GM23338 (cell line): ENCODE data around the gene ELAVL2. TPM values are rescaled to one million over a fixed set of nuclear protein-coding genes. Genes with fewer than 3 reads are reported as not detected.

Experiments used
- ATAC-seq: fragments of 200-7000 bp; cut with Tn5 transposase; 3 replicates; pipeline ENCODE4 v1.9.1; 2020
- DNase-seq: peaks from one replicate; pipeline ENCODE4 v3.0.0-alpha.2; 2015; ENCODE audit warnings: low spot score
- H2AFZ ChIP-seq: fragments of 200-600 bp; sonication (generic); 2 replicates; pipeline ENCODE4 v1.8.0; 2016; ENCODE audit warnings: antibody characterized with exemption, mild to moderate bottlenecking, moderate library complexity
- H3F3A ChIP-seq: fragments of 200-600 bp; sonication (generic); replicated peaks from 2 replicates; pipeline ENCODE4 v1.8.0; 2017; ENCODE audit warnings: antibody characterized with exemption, mixed run types, low read depth
- H3K27ac ChIP-seq: fragments of 200-600 bp; sonication (generic); 2 replicates; pipeline ENCODE4 v1.6.1; 2016; ENCODE audit warnings: low read depth
- H3K27me3 ChIP-seq: fragments of 200-600 bp; sonication (generic); 2 replicates; pipeline ENCODE4 v1.8.0; 2016; ENCODE audit warnings: mild to moderate bottlenecking, mixed run types, moderate library complexity; ENCODE audit not compliant: insufficient read depth
- H3K36me3 ChIP-seq: fragments of 200-600 bp; sonication (generic); 2 replicates; pipeline ENCODE4 v1.8.0; 2016; ENCODE audit warnings: mild to moderate bottlenecking; ENCODE audit not compliant: insufficient read depth
- H3K4me1 ChIP-seq: fragments of 200-600 bp; sonication (generic); 2 replicates; pipeline ENCODE4 v1.8.0; 2016; ENCODE audit warnings: mild to moderate bottlenecking, moderate library complexity; ENCODE audit not compliant: insufficient read depth
- H3K4me2 ChIP-seq: fragments of 200-600 bp; sonication (generic); 2 replicates; pipeline ENCODE4 v1.7.1; 2017; ENCODE audit warnings: mixed run types
- H3K4me3 ChIP-seq: fragments of 200-600 bp; sonication (generic); 2 replicates; pipeline ENCODE4 v1.6.1; 2016; ENCODE audit warnings: mixed run types
- H3K79me2 ChIP-seq: fragments of 200-600 bp; sonication (generic); replicated peaks from 2 replicates; pipeline ENCODE4 v1.8.0; 2017; ENCODE audit warnings: mild to moderate bottlenecking; ENCODE audit not compliant: insufficient read depth
- H3K9me2 ChIP-seq: fragments of 200-600 bp; sonication (generic); 2 replicates; pipeline ENCODE4 v1.8.0; 2017; ENCODE audit not compliant: insufficient read depth
- H4K20me1 ChIP-seq: fragments of 200-600 bp; sonication (generic); replicated peaks from 2 replicates; pipeline ENCODE4 v1.8.0; 2017; ENCODE audit warnings: mild to moderate bottlenecking; ENCODE audit not compliant: insufficient read depth
- H3K27ac Mint-ChIP-seq: 2 replicates; pipeline ENCODE4 v1.8.0; 2020; ENCODE audit warnings: inconsistent platforms, mild to moderate bottlenecking, moderate library complexity, mixed read lengths
- H3K27me3 Mint-ChIP-seq: 3 replicates; pipeline ENCODE4 v1.8.0; 2022; ENCODE audit warnings: low read depth, mild to moderate bottlenecking, moderate library complexity, mixed read lengths, inconsistent platforms; ENCODE audit not compliant: insufficient read depth, poor library complexity
- H3K36me3 Mint-ChIP-seq: 3 replicates; pipeline ENCODE4 v1.8.0; 2021; ENCODE audit warnings: low read depth, mild to moderate bottlenecking, inconsistent platforms, moderate library complexity, mixed read lengths
- H3K4me1 Mint-ChIP-seq: 3 replicates; pipeline ENCODE4 v1.8.0; 2020; ENCODE audit warnings: mild to moderate bottlenecking, inconsistent platforms, mixed read lengths
- H3K4me3 Mint-ChIP-seq: 3 replicates; pipeline ENCODE4 v1.8.0; 2021; ENCODE audit warnings: moderate library complexity, mild to moderate bottlenecking, inconsistent platforms, mixed read lengths
- H3K9me3 Mint-ChIP-seq: 3 replicates; pipeline ENCODE4 v1.8.0; 2020; ENCODE audit warnings: moderate library complexity, mild to moderate bottlenecking, inconsistent platforms, mixed read lengths
- EZH2 ChIP-seq: fragments of 200-600 bp; sonication (generic); IDR thresholded peaks from one replicate; pipeline ENCODE4 v1.8.0; 2017; ENCODE audit warnings: antibody characterized with exemption, mild to moderate bottlenecking, low read depth; ENCODE audit not compliant: unreplicated experiment
- POLR2AphosphoS5 ChIP-seq: IDR thresholded peaks from 2 replicates; pipeline ENCODE4 v1.6.1; 2016; ENCODE audit warnings: antibody characterized with exemption, low read depth
- STAT1 ChIP-seq: IDR thresholded peaks from one replicate; pipeline ENCODE4 v1.6.1; 2016; ENCODE audit warnings: antibody characterized with exemption; ENCODE audit not compliant: unreplicated experiment
- ZNF114 ChIP-seq: fragments of 250-450 bp; sonication (Bioruptor Pico); IDR thresholded peaks from 2 replicates; pipeline ENCODE4 v1.5.0; 2020; ENCODE audit warnings: mild to moderate bottlenecking, moderate library complexity
- ZNF462 ChIP-seq: fragments of 250-450 bp; sonication (Bioruptor Pico); IDR thresholded peaks from 2 replicates; pipeline ENCODE4 v1.5.0; 2020; ENCODE audit warnings: mild to moderate bottlenecking, moderate library complexity
- polyA plus RNA-seq: library from polyadenylated mRNA; unstranded; fragments of >200 nt; fragmentation: Nextera tagmentation; extraction: Ambion mirVana; gene quantifications from 2 replicates; pipeline ENCODE4 v1.2.1, GENCODE V29; 2016
- total RNA-seq: library from RNA; depleted of rRNA; stranded (reverse); fragments of >200 nt; shearing (Covaris generic); gene quantifications from 2 replicates; pipeline ENCODE4 v1.2.3, GENCODE V29; 2014

The ELAVL2 gene
- total and polyA plus RNA-seq, 2 experiments from 2014 or later: 18.6 to 42.4 TPM

DNA sequence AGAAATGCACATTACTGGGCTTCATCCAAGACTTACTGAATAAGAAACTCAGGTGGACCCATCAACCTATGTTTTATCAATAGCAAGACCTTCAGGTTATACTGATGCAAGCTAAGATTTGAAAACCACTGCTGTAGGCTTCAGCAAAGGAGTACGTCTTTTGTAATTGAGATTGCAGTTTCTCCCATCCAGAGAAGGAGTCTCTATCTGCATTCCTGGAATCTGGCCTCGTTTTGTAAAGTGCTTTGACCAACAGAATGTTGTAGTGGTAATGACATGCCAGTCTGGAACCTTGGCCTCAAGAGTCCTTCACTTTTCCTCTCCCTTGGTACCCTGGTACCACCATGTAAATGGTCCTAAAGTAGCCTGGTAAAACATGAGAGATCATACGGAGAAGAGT lies 32.2 kb upstream of the ELAVL2 start:
- Histone ChIP-seq H3F3A (no peaks in the 10 kb centered on the region), H3K9me2 (peaks cover 21% of the 10 kb centered on the region; the same call in 1 of the 2 replicates), H3K4me2 (no peak overlapping the region), H3K4me1 (no peaks in the 10 kb centered on the region), H3K27me3 (peaks cover 3% of the 10 kb centered on the region; the same call in 1 of the 2 replicates), H3K36me3 (no peaks in the 10 kb centered on the region), H3K27ac (no peak overlapping the region), H4K20me1 (no peaks in the 10 kb centered on the region), H3K79me2 (no peaks in the 10 kb centered on the region), H2AFZ (peak overlapping the region; percentile 6; the same call in 1 of the 2 replicates), H3K4me3 (no peak overlapping the region)
- peak; percentile 38 for DNase-seq
- ATAC-seq: no peak; the same call in 2 of the 3 replicates
- Mint-ChIP-seq H3K27me3 (peaks cover 3% of the 10 kb centered on the region), H3K27ac (no peak overlapping the region), H3K4me3 (no peak overlapping the region), H3K36me3 (peaks cover 4% of the 10 kb centered on the region; the same call in 1 of the 3 replicates), H3K9me3 (0 out of 3 replicates have a peak, but pooled peaks cover 3% of the 10 kb centered on the region), H3K4me1 (peaks cover 5% of the 10 kb centered on the region; the same call in 2 of the 3 replicates)
- no peak for TF ChIP-seq ZNF114 (CRISPR knock-in tag)
- no peak for TF ChIP-seq STAT1
- 0 out of 2 replicates have a peak, but pooled peaks have one; percentile 26 for TF ChIP-seq ZNF462
- no peak for TF ChIP-seq POLR2AphosphoS5
- no peak for TF ChIP-seq EZH2
